ENCODE data around the gene LRP11.
"Not testable (repeated sequence)": the region's sequence is repeated elsewhere in the genome, so short reads cannot be mapped to it uniquely, and the experiment has no call there.

LRP11 gene

DNA sequence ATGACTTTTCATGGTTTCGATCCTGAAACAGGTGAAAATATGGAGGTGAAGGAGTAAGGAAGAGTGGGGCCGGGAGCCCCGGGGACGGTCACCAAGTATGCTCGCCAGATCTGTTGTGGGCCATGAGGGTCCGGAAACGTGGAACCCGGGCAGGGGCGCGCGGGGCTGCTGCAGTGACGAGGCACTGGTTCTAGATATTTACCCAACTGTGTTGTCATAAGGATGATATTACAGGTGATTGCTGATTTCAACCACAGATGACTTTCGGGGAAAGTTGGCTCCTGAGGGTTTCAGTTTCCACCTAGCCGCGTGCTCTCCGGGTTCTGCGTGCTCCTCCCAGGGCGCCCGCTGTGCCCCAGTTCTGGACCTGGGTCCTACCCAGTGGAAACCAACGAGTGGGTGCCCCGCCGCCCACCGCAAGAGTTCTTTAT lies 46.6 kb upstream of the LRP11 start:
- no peak overlapping the region for H3K9ac ChIP-seq (ENCODE audit: low read depth, low read length, poor library complexity, severe bottlenecking)
- H3F3A ChIP-seq (ENCODE audit: low read depth) = no peaks in the 10 kb centered on the region
- H3K9me2 ChIP-seq (replicated peaks; ENCODE audit: low read depth, low read length) = no peaks in the 10 kb centered on the region
- H3K79me2 ChIP-seq (ENCODE audit: insufficient read depth, low read length) = no peaks in the 10 kb centered on the region
- no peaks in the 10 kb centered on the region for H4K20me1 ChIP-seq (ENCODE audit: insufficient read depth, low read length, poor library complexity, severe bottlenecking)
- TF ChIP-seq, protein P1, sequence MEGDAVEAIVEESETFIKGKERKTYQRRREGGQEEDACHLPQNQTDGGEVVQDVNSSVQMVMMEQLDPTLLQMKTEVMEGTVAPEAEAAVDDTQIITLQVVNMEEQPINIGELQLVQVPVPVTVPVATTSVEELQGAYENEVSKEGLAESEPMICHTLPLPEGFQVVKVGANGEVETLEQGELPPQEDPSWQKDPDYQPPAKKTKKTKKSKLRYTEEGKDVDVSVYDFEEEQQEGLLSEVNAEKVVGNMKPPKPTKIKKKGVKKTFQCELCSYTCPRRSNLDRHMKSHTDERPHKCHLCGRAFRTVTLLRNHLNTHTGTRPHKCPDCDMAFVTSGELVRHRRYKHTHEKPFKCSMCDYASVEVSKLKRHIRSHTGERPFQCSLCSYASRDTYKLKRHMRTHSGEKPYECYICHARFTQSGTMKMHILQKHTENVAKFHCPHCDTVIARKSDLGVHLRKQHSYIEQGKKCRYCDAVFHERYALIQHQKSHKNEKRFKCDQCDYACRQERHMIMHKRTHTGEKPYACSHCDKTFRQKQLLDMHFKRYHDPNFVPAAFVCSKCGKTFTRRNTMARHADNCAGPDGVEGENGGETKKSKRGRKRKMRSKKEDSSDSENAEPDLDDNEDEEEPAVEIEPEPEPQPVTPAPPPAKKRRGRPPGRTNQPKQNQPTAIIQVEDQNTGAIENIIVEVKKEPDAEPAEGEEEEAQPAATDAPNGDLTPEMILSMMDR (conservative IDR thresholded peaks at IDR 0.05; ENCODE audit: low read length) = no peak
- no peak for TF ChIP-seq EZH2phosphoT487 (IDR thresholded peaks at IDR 0.05; ENCODE audit: borderline replicate concordance)
- peaks cover 9% of the 10 kb centered on the region; the same call in 1 of the 2 replicates for H3K9me3 ChIP-seq (ENCODE audit: insufficient read depth, low read depth, low read length)
- H3K36me3 ChIP-seq (ENCODE audit: insufficient read depth, low read length) = no peaks in the 10 kb centered on the region
- H3K27me3 ChIP-seq (ENCODE audit: insufficient read depth, low read length, poor library complexity, severe bottlenecking) = no peaks in the 10 kb centered on the region
- no peak overlapping the region for H3K4me3 ChIP-seq (ENCODE audit: low read length, poor library complexity, severe bottlenecking)
- no peaks in the 10 kb centered on the region for H3K4me1 ChIP-seq (ENCODE audit: insufficient read depth, low read length, poor library complexity, severe bottlenecking)
- H3K4me2 ChIP-seq (ENCODE audit: low read depth, low read length, poor library complexity, severe bottlenecking) = no peak overlapping the region
- no peak overlapping the region for H2AFZ ChIP-seq (ENCODE audit: low read length)

- H3K27me3 ChIP-seq (ENCODE audit: insufficient read depth, low read length, poor library complexity, severe bottlenecking) = no peaks in the 10 kb centered on the region
- no peak overlapping the region for H3K9ac ChIP-seq (ENCODE audit: low read depth, low read length, poor library complexity, severe bottlenecking)
- TF ChIP-seq, protein P1 (conservative IDR thresholded peaks at IDR 0.05; ENCODE audit: low read length) = no peak
- no peak for TF ChIP-seq EZH2phosphoT487 (IDR thresholded peaks at IDR 0.05; ENCODE audit: borderline replicate concordance)
Measured at GRCh38 chr6:149909701-149910470, 45.7 kb upstream of the LRP11 start.

GRCh38 chr6:149908480-149908879 lies 44.3 kb upstream of the LRP11 start:
- H3K27me3 ChIP-seq (ENCODE audit: insufficient read depth, low read length, poor library complexity, severe bottlenecking); H3K9ac ChIP-seq (ENCODE audit: low read depth, low read length, poor library complexity, severe bottlenecking); H3K4me1 ChIP-seq (ENCODE audit: insufficient read depth, low read length, poor library complexity, severe bottlenecking); H3K9me3 ChIP-seq (ENCODE audit: insufficient read depth, low read depth, low read length); H4K20me1 ChIP-seq (ENCODE audit: insufficient read depth, low read length, poor library complexity, severe bottlenecking); H3K4me2 ChIP-seq (ENCODE audit: low read depth, low read length, poor library complexity, severe bottlenecking); H3K79me2 ChIP-seq (ENCODE audit: insufficient read depth, low read length); H3K36me3 ChIP-seq (ENCODE audit: insufficient read depth, low read length); H3K9me2 ChIP-seq (replicated peaks; ENCODE audit: low read depth, low read length); H3F3A ChIP-seq (ENCODE audit: low read depth); H3K4me3 ChIP-seq (ENCODE audit: low read length, poor library complexity, severe bottlenecking); H2AFZ ChIP-seq (ENCODE audit: low read length): not testable (repeated sequence)

More at GRCh38 chr6:149909701-149910470, 45.7 kb upstream of the LRP11 start:
- Histone ChIP-seq H3K9me3 (ENCODE audit: insufficient read depth, low read depth, low read length) (peaks cover 9% of the 10 kb centered on the region; the same call in 1 of the 2 replicates), H2AFZ (ENCODE audit: low read length) (no peak overlapping the region), H3K9me2 (replicated peaks; ENCODE audit: low read depth, low read length) (no peaks in the 10 kb centered on the region), H3K4me3 (ENCODE audit: low read length, poor library complexity, severe bottlenecking) (no peak overlapping the region), H3K4me2 (ENCODE audit: low read depth, low read length, poor library complexity, severe bottlenecking) (no peak overlapping the region), H3K36me3 (ENCODE audit: insufficient read depth, low read length) (no peaks in the 10 kb centered on the region), H3K4me1 (ENCODE audit: insufficient read depth, low read length, poor library complexity, severe bottlenecking) (no peaks in the 10 kb centered on the region), H4K20me1 (ENCODE audit: insufficient read depth, low read length, poor library complexity, severe bottlenecking) (no peaks in the 10 kb centered on the region), H3K79me2 (ENCODE audit: insufficient read depth, low read length) (no peaks in the 10 kb centered on the region), H3F3A (ENCODE audit: low read depth) (no peaks in the 10 kb centered on the region)

- H4K20me1 ChIP-seq (ENCODE audit: insufficient read depth, low read length, poor library complexity, severe bottlenecking) = no peaks in the 10 kb centered on the region
- no peaks in the 10 kb centered on the region for H3K27me3 ChIP-seq (ENCODE audit: insufficient read depth, low read length, poor library complexity, severe bottlenecking)
- H3F3A ChIP-seq (ENCODE audit: low read depth) = no peaks in the 10 kb centered on the region
- H3K9me2 ChIP-seq (replicated peaks; ENCODE audit: low read depth, low read length) = no peaks in the 10 kb centered on the region
- H3K36me3 ChIP-seq (ENCODE audit: insufficient read depth, low read length) = no peaks in the 10 kb centered on the region
- no peak overlapping the region for H3K9ac ChIP-seq (ENCODE audit: low read depth, low read length, poor library complexity, severe bottlenecking)
- H3K9me3 ChIP-seq (ENCODE audit: insufficient read depth, low read depth, low read length) = peaks cover 9% of the 10 kb centered on the region; the same call in 1 of the 2 replicates
- no peak overlapping the region for H3K4me2 ChIP-seq (ENCODE audit: low read depth, low read length, poor library complexity, severe bottlenecking)
- H3K79me2 ChIP-seq (ENCODE audit: insufficient read depth, low read length) = no peaks in the 10 kb centered on the region
- H3K4me1 ChIP-seq (ENCODE audit: insufficient read depth, low read length, poor library complexity, severe bottlenecking) = no peaks in the 10 kb centered on the region
- no peak for TF ChIP-seq EZH2phosphoT487 (IDR thresholded peaks at IDR 0.05; ENCODE audit: borderline replicate concordance)
- TF ChIP-seq, protein P1 (conservative IDR thresholded peaks at IDR 0.05; ENCODE audit: low read length) = no peak
- H2AFZ ChIP-seq (ENCODE audit: low read length) = no peak overlapping the region
- no peak overlapping the region for H3K4me3 ChIP-seq (ENCODE audit: low read length, poor library complexity, severe bottlenecking)
Measured at GRCh38 chr6:149907317-149907716, 43.2 kb upstream of the LRP11 start.
